GM18519 (cell line): ENCODE data around the gene CUL4B.
"Not testable (repeated sequence)": the region's sequence is repeated elsewhere in the genome, so short reads cannot be mapped to it uniquely, and the experiment has no call there.

Experiments used
- ATAC-seq: cut with Tn5 transposase; IDR thresholded peaks from one replicate; pipeline ENCODE4 v1.9.1; 2021; ENCODE audit warnings: mild to moderate bottlenecking, moderate library complexity; ENCODE audit not compliant: unreplicated experiment, low FRiP score

CUL4B gene

GRCh38 chrX:120560842-120561633, at the start of gene CUL4B:
CUL4B (minus strand) TSS chrX:120560962; CDS start chrX:120560638, 324 bp downstream.
- peak; percentile 69 for ATAC-seq

- peak; percentile 41 for ATAC-seq
These were observed 43.6 kb upstream of the CUL4B start for GRCh38 chrX:120604361-120604782.

- peak; percentile 94 for ATAC-seq
These were observed 43.1 kb upstream of the CUL4B start, which contains the start of gene MCTS1 for GRCh38 chrX:120603707-120604360. MCTS1 (plus strand) TSS chrX:120604101; CDS start chrX:120604237, 136 bp downstream.

- no peak for ATAC-seq
These were observed 24.9 kb upstream of the CUL4B start for GRCh38 chrX:120585702-120586101.

GRCh38 chrX:120575379-120576114, 14.8 kb upstream of the CUL4B start:
- ATAC-seq = no peak

GRCh38 chrX:120573806-120574205, 13.0 kb upstream of the CUL4B start:
- not testable (repeated sequence) for ATAC-seq

GRCh38 chrX:120570011-120570600, 9.3 kb upstream of the CUL4B start:
- ATAC-seq = no peak

GRCh38 chrX:120568609-120569008, 7.8 kb upstream of the CUL4B start:
- no peak for ATAC-seq

- ATAC-seq = no peak
These were observed 7.3 kb upstream of the CUL4B start for GRCh38 chrX:120568035-120568434.

GRCh38 chrX:120566817-120567216, 6.1 kb upstream of the CUL4B start:
- ATAC-seq = no peak

GRCh38 chrX:120564925-120565324, 4.2 kb upstream of the CUL4B start:
- ATAC-seq = no peak

GRCh38 chrX:120562569-120562926, 1.8 kb upstream of the CUL4B start:
- ATAC-seq = no peak

GRCh38 chrX:120561634-120562568, 1.1 kb upstream of the CUL4B start:
- ATAC-seq = no peak

- no peak for ATAC-seq
These were observed 339 bp downstream of the CUL4B start for GRCh38 chrX:120560405-120560841.

GRCh38 chrX:120559804-120560203, 958 bp downstream of the CUL4B start:
- ATAC-seq = no peak

- ATAC-seq = no peak
These were observed 4.5 kb downstream of the CUL4B start for GRCh38 chrX:120556251-120556650.

- ATAC-seq = no peak
These were observed 11.0 kb downstream of the CUL4B start for GRCh38 chrX:120549483-120550452.

GRCh38 chrX:120536061-120536460, 24.7 kb downstream of the CUL4B start:
- no peak for ATAC-seq
